GM23338 (cell line): ENCODE results near the gene MYO16. TPM values are rescaled to one million over a fixed set of nuclear protein-coding genes. Genes with fewer than 3 reads are reported as not detected.

Source experiments
- ATAC-seq: fragments of 200-7000 bp; cut with Tn5 transposase; 3 replicates; pipeline ENCODE4 v1.9.1; 2020
- DNase-seq: peaks from one replicate; pipeline ENCODE4 v3.0.0-alpha.2; 2015; ENCODE audit warnings: low spot score
- H2AFZ ChIP-seq: fragments of 200-600 bp; sonication (generic); 2 replicates; pipeline ENCODE4 v1.8.0; 2016; ENCODE audit warnings: antibody characterized with exemption, mild to moderate bottlenecking, moderate library complexity
- H3F3A ChIP-seq: fragments of 200-600 bp; sonication (generic); replicated peaks from 2 replicates; pipeline ENCODE4 v1.8.0; 2017; ENCODE audit warnings: antibody characterized with exemption, mixed run types, low read depth
- H3K27ac ChIP-seq: fragments of 200-600 bp; sonication (generic); 2 replicates; pipeline ENCODE4 v1.6.1; 2016; ENCODE audit warnings: low read depth
- H3K27me3 ChIP-seq: fragments of 200-600 bp; sonication (generic); 2 replicates; pipeline ENCODE4 v1.8.0; 2016; ENCODE audit warnings: mild to moderate bottlenecking, mixed run types, moderate library complexity; ENCODE audit not compliant: insufficient read depth
- H3K36me3 ChIP-seq: fragments of 200-600 bp; sonication (generic); 2 replicates; pipeline ENCODE4 v1.8.0; 2016; ENCODE audit warnings: mild to moderate bottlenecking; ENCODE audit not compliant: insufficient read depth
- H3K4me1 ChIP-seq: fragments of 200-600 bp; sonication (generic); 2 replicates; pipeline ENCODE4 v1.8.0; 2016; ENCODE audit warnings: mild to moderate bottlenecking, moderate library complexity; ENCODE audit not compliant: insufficient read depth
- H3K4me2 ChIP-seq: fragments of 200-600 bp; sonication (generic); 2 replicates; pipeline ENCODE4 v1.7.1; 2017; ENCODE audit warnings: mixed run types
- H3K4me3 ChIP-seq: fragments of 200-600 bp; sonication (generic); 2 replicates; pipeline ENCODE4 v1.6.1; 2016; ENCODE audit warnings: mixed run types
- H3K79me2 ChIP-seq: fragments of 200-600 bp; sonication (generic); replicated peaks from 2 replicates; pipeline ENCODE4 v1.8.0; 2017; ENCODE audit warnings: mild to moderate bottlenecking; ENCODE audit not compliant: insufficient read depth
- H3K9me2 ChIP-seq: fragments of 200-600 bp; sonication (generic); 2 replicates; pipeline ENCODE4 v1.8.0; 2017; ENCODE audit not compliant: insufficient read depth
- H4K20me1 ChIP-seq: fragments of 200-600 bp; sonication (generic); replicated peaks from 2 replicates; pipeline ENCODE4 v1.8.0; 2017; ENCODE audit warnings: mild to moderate bottlenecking; ENCODE audit not compliant: insufficient read depth
- H3K27ac Mint-ChIP-seq: 2 replicates; pipeline ENCODE4 v1.8.0; 2020; ENCODE audit warnings: inconsistent platforms, mild to moderate bottlenecking, moderate library complexity, mixed read lengths
- H3K27me3 Mint-ChIP-seq: 3 replicates; pipeline ENCODE4 v1.8.0; 2022; ENCODE audit warnings: low read depth, mild to moderate bottlenecking, moderate library complexity, mixed read lengths, inconsistent platforms; ENCODE audit not compliant: insufficient read depth, poor library complexity
- H3K36me3 Mint-ChIP-seq: 3 replicates; pipeline ENCODE4 v1.8.0; 2021; ENCODE audit warnings: low read depth, mild to moderate bottlenecking, inconsistent platforms, moderate library complexity, mixed read lengths
- H3K4me1 Mint-ChIP-seq: 3 replicates; pipeline ENCODE4 v1.8.0; 2020; ENCODE audit warnings: mild to moderate bottlenecking, inconsistent platforms, mixed read lengths
- H3K4me3 Mint-ChIP-seq: 3 replicates; pipeline ENCODE4 v1.8.0; 2021; ENCODE audit warnings: moderate library complexity, mild to moderate bottlenecking, inconsistent platforms, mixed read lengths
- H3K9me3 Mint-ChIP-seq: 3 replicates; pipeline ENCODE4 v1.8.0; 2020; ENCODE audit warnings: moderate library complexity, mild to moderate bottlenecking, inconsistent platforms, mixed read lengths
- CREB1 ChIP-seq: fragments of 250-450 bp; sonication (Bioruptor Pico); IDR thresholded peaks from 2 replicates; pipeline ENCODE4 v1.5.0; 2020; ENCODE audit warnings: low read depth, mild to moderate bottlenecking, moderate library complexity
- EZH2 ChIP-seq: fragments of 200-600 bp; sonication (generic); IDR thresholded peaks from one replicate; pipeline ENCODE4 v1.8.0; 2017; ENCODE audit warnings: antibody characterized with exemption, mild to moderate bottlenecking, low read depth; ENCODE audit not compliant: unreplicated experiment
- EZH2phosphoT487 ChIP-seq: fragments of 200-600 bp; sonication (generic); IDR thresholded peaks from one replicate; pipeline ENCODE4 v1.8.1; 2018; ENCODE audit warnings: antibody characterized with exemption; ENCODE audit not compliant: unreplicated experiment
- JUNB ChIP-seq: IDR thresholded peaks from one replicate; pipeline ENCODE4 v1.6.1; 2016; ENCODE audit warnings: antibody characterized with exemption; ENCODE audit not compliant: unreplicated experiment
- NANOG ChIP-seq: IDR thresholded peaks from 2 replicates; pipeline ENCODE4 v1.6.1; 2016; ENCODE audit warnings: antibody characterized with exemption, borderline replicate concordance
- STAT1 ChIP-seq: IDR thresholded peaks from one replicate; pipeline ENCODE4 v1.6.1; 2016; ENCODE audit warnings: antibody characterized with exemption; ENCODE audit not compliant: unreplicated experiment
- ZNF331 ChIP-seq: fragments of 250-450 bp; sonication (Bioruptor Pico); IDR thresholded peaks from 2 replicates; pipeline ENCODE4 v1.5.0; 2020; ENCODE audit warnings: low read depth, mild to moderate bottlenecking, moderate library complexity
- polyA plus RNA-seq: library from polyadenylated mRNA; unstranded; fragments of >200 nt; fragmentation: Nextera tagmentation; extraction: Ambion mirVana; gene quantifications from 2 replicates; pipeline ENCODE4 v1.2.1, GENCODE V29; 2016
- total RNA-seq: library from RNA; depleted of rRNA; stranded (reverse); fragments of >200 nt; shearing (Covaris generic); gene quantifications from 2 replicates; pipeline ENCODE4 v1.2.3, GENCODE V29; 2014
- TF ChIP-seq, protein P1 (sequence below): fragments of 250-450 bp; sonication (Bioruptor Pico); IDR thresholded peaks from 2 replicates; pipeline ENCODE4 v1.5.0; 2020; ENCODE audit warnings: mild to moderate bottlenecking, moderate library complexity
- TF ChIP-seq, protein P2 (sequence below), 2 experiments: fragments of 200-600 bp in 1 of 2; sonication (generic) in 1 of 2; conservative IDR thresholded peaks; 2 replicates each; pipeline versions ENCODE4 v1.5.1 to v1.6.1; 2016 to 2017; ENCODE audit warnings: antibody characterized with exemption in 2 of 2, low read depth in 2 of 2, mild to moderate bottlenecking in 2 of 2, moderate library complexity in 1 of 2
- TF ChIP-seq, protein P3 (sequence below): IDR thresholded peaks from one replicate; pipeline ENCODE4 v1.6.1; 2018; ENCODE audit warnings: antibody characterized with exemption; ENCODE audit not compliant: unreplicated experiment

MYO16 gene
- total and polyA plus RNA-seq, 2 experiments from 2014 or later = 0.10 to 0.13 TPM

DNA sequence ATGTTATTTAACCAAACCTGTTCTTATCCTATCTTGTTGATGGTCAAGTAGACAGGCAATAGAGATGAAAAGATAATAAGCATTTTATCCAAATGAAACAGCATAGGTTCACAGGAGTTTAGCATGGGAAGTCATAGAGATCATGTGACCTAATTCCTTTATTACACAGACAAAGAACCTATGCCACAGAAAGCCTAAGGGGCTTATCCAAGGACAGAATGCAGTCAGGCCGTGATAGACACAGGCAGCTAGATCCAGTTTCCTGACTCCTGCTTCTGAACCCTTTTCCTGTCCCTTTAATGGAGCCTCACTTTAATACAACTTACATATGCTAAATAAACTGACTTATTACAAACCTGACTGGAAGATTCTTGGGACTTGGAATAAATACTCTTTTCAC is 624.9 kb downstream of the MYO16 start (continued):
- TF ChIP-seq, protein P1, sequence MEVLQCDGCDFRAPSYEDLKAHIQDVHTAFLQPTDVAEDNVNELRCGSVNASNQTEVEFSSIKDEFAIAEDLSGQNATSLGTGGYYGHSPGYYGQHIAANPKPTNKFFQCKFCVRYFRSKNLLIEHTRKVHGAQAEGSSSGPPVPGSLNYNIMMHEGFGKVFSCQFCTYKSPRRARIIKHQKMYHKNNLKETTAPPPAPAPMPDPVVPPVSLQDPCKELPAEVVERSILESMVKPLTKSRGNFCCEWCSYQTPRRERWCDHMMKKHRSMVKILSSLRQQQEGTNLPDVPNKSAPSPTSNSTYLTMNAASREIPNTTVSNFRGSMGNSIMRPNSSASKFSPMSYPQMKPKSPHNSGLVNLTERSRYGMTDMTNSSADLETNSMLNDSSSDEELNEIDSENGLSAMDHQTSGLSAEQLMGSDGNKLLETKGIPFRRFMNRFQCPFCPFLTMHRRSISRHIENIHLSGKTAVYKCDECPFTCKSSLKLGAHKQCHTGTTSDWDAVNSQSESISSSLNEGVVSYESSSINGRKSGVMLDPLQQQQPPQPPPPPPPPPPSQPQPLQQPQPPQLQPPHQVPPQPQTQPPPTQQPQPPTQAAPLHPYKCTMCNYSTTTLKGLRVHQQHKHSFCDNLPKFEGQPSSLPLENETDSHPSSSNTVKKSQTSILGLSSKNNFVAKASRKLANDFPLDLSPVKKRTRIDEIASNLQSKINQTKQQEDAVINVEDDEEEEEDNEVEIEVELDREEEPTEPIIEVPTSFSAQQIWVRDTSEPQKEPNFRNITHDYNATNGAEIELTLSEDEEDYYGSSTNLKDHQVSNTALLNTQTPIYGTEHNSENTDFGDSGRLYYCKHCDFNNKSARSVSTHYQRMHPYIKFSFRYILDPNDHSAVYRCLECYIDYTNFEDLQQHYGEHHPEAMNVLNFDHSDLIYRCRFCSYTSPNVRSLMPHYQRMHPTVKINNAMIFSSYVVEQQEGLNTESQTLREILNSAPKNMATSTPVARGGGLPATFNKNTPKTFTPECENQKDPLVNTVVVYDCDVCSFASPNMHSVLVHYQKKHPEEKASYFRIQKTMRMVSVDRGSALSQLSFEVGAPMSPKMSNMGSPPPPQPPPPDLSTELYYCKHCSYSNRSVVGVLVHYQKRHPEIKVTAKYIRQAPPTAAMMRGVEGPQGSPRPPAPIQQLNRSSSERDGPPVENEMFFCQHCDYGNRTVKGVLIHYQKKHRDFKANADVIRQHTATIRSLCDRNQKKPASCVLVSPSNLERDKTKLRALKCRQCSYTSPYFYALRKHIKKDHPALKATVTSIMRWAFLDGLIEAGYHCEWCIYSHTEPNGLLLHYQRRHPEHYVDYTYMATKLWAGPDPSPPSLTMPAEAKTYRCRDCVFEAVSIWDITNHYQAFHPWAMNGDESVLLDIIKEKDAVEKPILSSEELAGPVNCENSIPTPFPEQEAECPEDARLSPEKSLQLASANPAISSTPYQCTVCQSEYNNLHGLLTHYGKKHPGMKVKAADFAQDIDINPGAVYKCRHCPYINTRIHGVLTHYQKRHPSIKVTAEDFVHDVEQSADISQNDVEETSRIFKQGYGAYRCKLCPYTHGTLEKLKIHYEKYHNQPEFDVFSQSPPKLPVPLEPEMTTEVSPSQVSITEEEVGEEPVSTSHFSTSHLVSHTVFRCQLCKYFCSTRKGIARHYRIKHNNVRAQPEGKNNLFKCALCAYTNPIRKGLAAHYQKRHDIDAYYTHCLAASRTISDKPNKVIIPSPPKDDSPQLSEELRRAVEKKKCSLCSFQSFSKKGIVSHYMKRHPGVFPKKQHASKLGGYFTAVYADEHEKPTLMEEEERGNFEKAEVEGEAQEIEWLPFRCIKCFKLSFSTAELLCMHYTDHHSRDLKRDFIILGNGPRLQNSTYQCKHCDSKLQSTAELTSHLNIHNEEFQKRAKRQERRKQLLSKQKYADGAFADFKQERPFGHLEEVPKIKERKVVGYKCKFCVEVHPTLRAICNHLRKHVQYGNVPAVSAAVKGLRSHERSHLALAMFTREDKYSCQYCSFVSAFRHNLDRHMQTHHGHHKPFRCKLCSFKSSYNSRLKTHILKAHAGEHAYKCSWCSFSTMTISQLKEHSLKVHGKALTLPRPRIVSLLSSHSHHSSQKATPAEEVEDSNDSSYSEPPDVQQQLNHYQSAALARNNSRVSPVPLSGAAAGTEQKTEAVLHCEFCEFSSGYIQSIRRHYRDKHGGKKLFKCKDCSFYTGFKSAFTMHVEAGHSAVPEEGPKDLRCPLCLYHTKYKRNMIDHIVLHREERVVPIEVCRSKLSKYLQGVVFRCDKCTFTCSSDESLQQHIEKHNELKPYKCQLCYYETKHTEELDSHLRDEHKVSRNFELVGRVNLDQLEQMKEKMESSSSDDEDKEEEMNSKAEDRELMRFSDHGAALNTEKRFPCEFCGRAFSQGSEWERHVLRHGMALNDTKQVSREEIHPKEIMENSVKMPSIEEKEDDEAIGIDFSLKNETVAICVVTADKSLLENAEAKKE (CRISPR knock-in tag) = no peak

DNA sequence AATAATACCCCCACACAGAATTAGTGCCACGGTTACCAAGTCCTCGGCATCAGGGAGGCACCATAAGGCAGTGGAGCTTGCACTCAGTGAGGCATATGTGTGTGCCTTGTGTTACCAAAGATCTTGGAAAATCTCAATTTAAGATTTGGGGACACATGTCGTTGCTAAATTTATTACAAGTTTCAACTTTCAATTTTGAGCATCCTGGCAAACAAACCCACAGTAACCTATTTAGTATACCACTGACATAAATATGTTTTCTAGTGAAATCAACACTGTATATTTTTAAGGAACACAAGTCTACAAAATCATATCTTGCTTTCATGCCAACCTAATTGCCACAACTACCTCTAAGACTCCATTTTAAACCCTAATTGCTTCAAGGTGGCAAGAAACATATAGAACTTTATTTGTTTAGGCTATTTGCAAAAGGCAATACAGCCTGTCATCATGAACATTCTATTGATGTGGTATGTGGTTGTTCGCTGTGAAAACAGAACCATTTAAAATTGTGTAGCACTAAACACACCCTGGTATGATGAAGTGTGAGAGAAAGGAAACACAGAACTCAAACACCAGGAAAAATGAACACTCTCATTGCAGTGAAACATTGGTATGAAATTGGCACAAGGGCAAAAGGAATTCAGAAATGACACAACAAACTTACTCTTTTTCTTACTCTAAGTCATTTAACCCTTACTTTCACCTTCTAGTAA is 625.9 kb downstream of the MYO16 start:
- no peaks in the 10 kb centered on the region for H3F3A ChIP-seq
- no peaks in the 10 kb centered on the region for H3K79me2 ChIP-seq
- Mint-ChIP-seq H3K27me3 (peaks cover 3% of the 10 kb centered on the region), H3K4me3 (no peak overlapping the region), H3K4me1 (peaks cover 4% of the 10 kb centered on the region; the same call in 2 of the 3 replicates), H3K36me3 (no peaks in the 10 kb centered on the region; the same call in 2 of the 3 replicates), H3K9me3 (peaks cover 18% of the 10 kb centered on the region; the same call in 2 of the 3 replicates), H3K27ac (no peak overlapping the region)
- no peaks in the 10 kb centered on the region for H4K20me1 ChIP-seq
- no peak overlapping the region for H3K4me3 ChIP-seq
- H2AFZ ChIP-seq = no peak overlapping the region
- no peak overlapping the region for H3K4me2 ChIP-seq
- peaks cover 7% of the 10 kb centered on the region; the same call in 1 of the 2 replicates for H3K9me2 ChIP-seq
- H3K27ac ChIP-seq = no peak overlapping the region
- H3K27me3 ChIP-seq = no peaks in the 10 kb centered on the region
- H3K4me1 ChIP-seq = 0 out of 2 replicates have a peak, but pooled peaks cover 6% of the 10 kb centered on the region
- ATAC-seq (no peak), DNase-seq (no peak)
- no peaks in the 10 kb centered on the region for H3K36me3 ChIP-seq
- TF ChIP-seq EZH2phosphoT487 (no peak), STAT1 (no peak), CREB1 (CRISPR knock-in tag) (no peak), ZNF331 (CRISPR knock-in tag) (no peak), EZH2 (no peak), NANOG (no peak), JUNB (no peak)
- TF ChIP-seq, protein P2, sequence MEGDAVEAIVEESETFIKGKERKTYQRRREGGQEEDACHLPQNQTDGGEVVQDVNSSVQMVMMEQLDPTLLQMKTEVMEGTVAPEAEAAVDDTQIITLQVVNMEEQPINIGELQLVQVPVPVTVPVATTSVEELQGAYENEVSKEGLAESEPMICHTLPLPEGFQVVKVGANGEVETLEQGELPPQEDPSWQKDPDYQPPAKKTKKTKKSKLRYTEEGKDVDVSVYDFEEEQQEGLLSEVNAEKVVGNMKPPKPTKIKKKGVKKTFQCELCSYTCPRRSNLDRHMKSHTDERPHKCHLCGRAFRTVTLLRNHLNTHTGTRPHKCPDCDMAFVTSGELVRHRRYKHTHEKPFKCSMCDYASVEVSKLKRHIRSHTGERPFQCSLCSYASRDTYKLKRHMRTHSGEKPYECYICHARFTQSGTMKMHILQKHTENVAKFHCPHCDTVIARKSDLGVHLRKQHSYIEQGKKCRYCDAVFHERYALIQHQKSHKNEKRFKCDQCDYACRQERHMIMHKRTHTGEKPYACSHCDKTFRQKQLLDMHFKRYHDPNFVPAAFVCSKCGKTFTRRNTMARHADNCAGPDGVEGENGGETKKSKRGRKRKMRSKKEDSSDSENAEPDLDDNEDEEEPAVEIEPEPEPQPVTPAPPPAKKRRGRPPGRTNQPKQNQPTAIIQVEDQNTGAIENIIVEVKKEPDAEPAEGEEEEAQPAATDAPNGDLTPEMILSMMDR (conservative IDR thresholded peaks at IDR 0.05; ENCODE audit: low read depth in 2 of 2) = no peak
- TF ChIP-seq, protein P3, sequence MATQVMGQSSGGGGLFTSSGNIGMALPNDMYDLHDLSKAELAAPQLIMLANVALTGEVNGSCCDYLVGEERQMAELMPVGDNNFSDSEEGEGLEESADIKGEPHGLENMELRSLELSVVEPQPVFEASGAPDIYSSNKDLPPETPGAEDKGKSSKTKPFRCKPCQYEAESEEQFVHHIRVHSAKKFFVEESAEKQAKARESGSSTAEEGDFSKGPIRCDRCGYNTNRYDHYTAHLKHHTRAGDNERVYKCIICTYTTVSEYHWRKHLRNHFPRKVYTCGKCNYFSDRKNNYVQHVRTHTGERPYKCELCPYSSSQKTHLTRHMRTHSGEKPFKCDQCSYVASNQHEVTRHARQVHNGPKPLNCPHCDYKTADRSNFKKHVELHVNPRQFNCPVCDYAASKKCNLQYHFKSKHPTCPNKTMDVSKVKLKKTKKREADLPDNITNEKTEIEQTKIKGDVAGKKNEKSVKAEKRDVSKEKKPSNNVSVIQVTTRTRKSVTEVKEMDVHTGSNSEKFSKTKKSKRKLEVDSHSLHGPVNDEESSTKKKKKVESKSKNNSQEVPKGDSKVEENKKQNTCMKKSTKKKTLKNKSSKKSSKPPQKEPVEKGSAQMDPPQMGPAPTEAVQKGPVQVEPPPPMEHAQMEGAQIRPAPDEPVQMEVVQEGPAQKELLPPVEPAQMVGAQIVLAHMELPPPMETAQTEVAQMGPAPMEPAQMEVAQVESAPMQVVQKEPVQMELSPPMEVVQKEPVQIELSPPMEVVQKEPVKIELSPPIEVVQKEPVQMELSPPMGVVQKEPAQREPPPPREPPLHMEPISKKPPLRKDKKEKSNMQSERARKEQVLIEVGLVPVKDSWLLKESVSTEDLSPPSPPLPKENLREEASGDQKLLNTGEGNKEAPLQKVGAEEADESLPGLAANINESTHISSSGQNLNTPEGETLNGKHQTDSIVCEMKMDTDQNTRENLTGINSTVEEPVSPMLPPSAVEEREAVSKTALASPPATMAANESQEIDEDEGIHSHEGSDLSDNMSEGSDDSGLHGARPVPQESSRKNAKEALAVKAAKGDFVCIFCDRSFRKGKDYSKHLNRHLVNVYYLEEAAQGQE = no peak
